ENCODE measurements around the gene HSH2D. TPM values are rescaled to one million over a fixed set of nuclear protein-coding genes. Genes with fewer than 3 reads are reported as not detected.
A peak's percentile ranks its signal among the peaks of the same experiment; 100 is the strongest.

Gene HSH2D
- total and polyA plus RNA-seq, 2 of the 13 experiments (the other 11 are each of a cell fraction or from before 2014, with no cell fraction given): 0.69 to 3.2 TPM

DNA sequence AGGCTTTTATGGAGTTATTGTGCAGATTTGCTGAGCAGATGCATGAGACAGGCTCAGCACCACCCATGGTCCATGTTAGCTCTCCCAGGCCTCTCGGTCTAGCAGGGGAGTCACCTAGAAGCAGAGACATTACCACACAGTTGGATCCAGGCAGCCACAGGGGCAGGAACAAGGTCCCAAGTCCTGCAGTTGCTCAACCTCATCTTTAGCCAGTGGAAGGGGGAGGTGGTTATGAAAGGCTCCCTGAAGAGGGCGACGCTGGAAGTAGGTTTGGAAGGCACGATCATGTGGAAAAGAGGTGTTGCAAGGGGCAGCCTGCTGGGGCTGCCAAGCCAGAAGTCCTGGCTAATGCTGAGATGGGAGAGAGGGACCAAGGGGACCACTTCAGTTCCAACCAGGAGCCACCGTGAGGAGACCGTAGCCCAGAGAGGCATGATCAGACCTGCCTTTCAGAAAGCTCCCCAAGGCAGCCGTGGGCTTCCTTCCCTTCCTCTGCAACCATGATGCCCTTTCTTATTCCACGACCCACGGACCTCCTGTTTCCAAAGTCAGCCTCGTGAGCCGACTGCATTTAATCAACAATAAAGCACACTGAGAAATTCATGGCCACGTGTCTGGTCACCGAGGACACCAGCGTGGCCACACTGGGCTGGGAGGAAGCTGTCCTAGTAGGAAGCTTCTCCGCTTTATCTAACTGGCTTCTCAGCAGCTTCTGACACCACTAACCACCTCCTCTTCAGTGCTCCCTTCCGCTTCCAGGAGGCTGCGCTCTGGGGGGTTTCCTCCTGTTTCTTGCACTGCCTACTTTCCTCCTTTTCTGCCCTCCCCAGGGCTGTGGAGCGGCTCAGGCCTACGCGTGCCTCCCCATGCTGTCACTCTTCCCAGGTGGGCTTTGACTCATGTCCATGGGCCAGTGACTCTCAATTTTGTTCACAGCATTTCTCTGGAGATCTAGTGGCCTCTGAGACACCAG, 56.8 kb downstream of the HSH2D start (continued):
- TF ChIP-seq CBX2 (IDR thresholded peaks at IDR 0.05; ENCODE audit: low read depth, low read length) (no peak), CBX2 (CRISPR knock-in tag; IDR thresholded peaks at IDR 0.05; ENCODE audit: low read depth) (no peak), MTF2 (CRISPR knock-in tag; IDR thresholded peaks at IDR 0.05; ENCODE audit: borderline replicate concordance) (no peak), ZNF318 (CRISPR knock-in tag; IDR thresholded peaks at IDR 0.05) (no peak), ZNF546 (CRISPR knock-in tag; conservative IDR thresholded peaks at IDR 0.05) (no peak), ZNF790 (CRISPR knock-in tag; IDR thresholded peaks at IDR 0.05; ENCODE audit: borderline replicate concordance) (no peak), ATF7-NPFF (CRISPR knock-in tag; IDR thresholded peaks at IDR 0.05; ENCODE audit: low read depth) (peak; percentile 57; the same call in 1 of the 2 replicates), NFYB (CRISPR knock-in tag; IDR thresholded peaks at IDR 0.05) (no peak), IRF2 (CRISPR knock-in tag; IDR thresholded peaks at IDR 0.05) (peak; percentile 88), POLR2AphosphoS5 (IDR thresholded peaks at IDR 0.05; ENCODE audit: low read depth, low read length) (peak; percentile 40), KMT2B (CRISPR knock-in tag; IDR thresholded peaks at IDR 0.05) (no peak), TP53 (CRISPR knock-in tag; conservative IDR thresholded peaks at IDR 0.05) (no peak), LCORL (IDR thresholded peaks at IDR 0.05) (peak; percentile 21; the same call in 1 of the 2 replicates), LCORL (CRISPR knock-in tag; IDR thresholded peaks at IDR 0.05) (peak; percentile 88), RFX5 (IDR thresholded peaks at IDR 0.05; ENCODE audit: low read depth, low read length) (no peak), XBP1 (CRISPR knock-in tag; IDR thresholded peaks at IDR 0.05) (no peak), HNRNPUL1 (IDR thresholded peaks at IDR 0.05; ENCODE audit: low read depth, low read length) (no peak), BCL6 (CRISPR knock-in tag; IDR thresholded peaks at IDR 0.05) (peak; percentile 38; the same call in 1 of the 2 replicates), ARNT2 (CRISPR knock-in tag; IDR thresholded peaks at IDR 0.05; ENCODE audit: low read depth) (peak; percentile 70; the same call in 1 of the 2 replicates), EP300 (IDR thresholded peaks at IDR 0.05; ENCODE audit: low read depth in 2 of 2, low read length in 2 of 2) (peak; percentile 80 to 86), EP300 (CRISPR knock-in tag; IDR thresholded peaks at IDR 0.05; ENCODE audit: borderline replicate concordance) (peak; percentile 74)
- TF ChIP-seq, protein P1, sequence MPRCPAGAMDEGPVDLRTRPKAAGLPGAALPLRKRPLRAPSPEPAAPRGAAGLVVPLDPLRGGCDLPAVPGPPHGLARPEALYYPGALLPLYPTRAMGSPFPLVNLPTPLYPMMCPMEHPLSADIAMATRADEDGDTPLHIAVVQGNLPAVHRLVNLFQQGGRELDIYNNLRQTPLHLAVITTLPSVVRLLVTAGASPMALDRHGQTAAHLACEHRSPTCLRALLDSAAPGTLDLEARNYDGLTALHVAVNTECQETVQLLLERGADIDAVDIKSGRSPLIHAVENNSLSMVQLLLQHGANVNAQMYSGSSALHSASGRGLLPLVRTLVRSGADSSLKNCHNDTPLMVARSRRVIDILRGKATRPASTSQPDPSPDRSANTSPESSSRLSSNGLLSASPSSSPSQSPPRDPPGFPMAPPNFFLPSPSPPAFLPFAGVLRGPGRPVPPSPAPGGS (CRISPR knock-in tag; IDR thresholded peaks at IDR 0.05): peak; percentile 83
